ENCODE results near the gene ATXN1.

The ATXN1 gene

GRCh38 chr6:16473184-16473907 is 287.9 kb downstream of the ATXN1 start:
- Histone ChIP-seq H3K4me2 (ENCODE audit: low read length) (peak overlapping the region; percentile 61), H3K27ac (ENCODE audit: low read depth, low read length) (peak overlapping the region; percentile 95), H3K9me3 (ENCODE audit: control insufficient read depth, insufficient read depth, low read length) (peaks cover 6% of the 10 kb centered on the region; the same call in 1 of the 2 replicates), H3K36me3 (ENCODE audit: control insufficient read depth, low read length) (peaks cover 16% of the 10 kb centered on the region), H3K4me3 (ENCODE audit: low read length) (peak overlapping the region; percentile 56), H3K79me2 (ENCODE audit: control insufficient read depth, low read length) (peaks cover 13% of the 10 kb centered on the region), H3F3A (ENCODE audit: control insufficient read depth, insufficient read depth) (peaks cover 27% of the 10 kb centered on the region), H3K9me2 (replicated peaks; ENCODE audit: control insufficient read depth, low read length) (no peaks in the 10 kb centered on the region), H3K4me1 (ENCODE audit: control insufficient read depth, low read length) (peaks cover 98% of the 10 kb centered on the region), H3K27me3 (ENCODE audit: control insufficient read depth, low read length) (no peaks in the 10 kb centered on the region), H4K20me1 (ENCODE audit: control insufficient read depth, insufficient read depth, low read depth, low read length) (no peaks in the 10 kb centered on the region)
- TF ChIP-seq EZH2phosphoT487 (IDR thresholded peaks at IDR 0.05; ENCODE audit: borderline replicate concordance, low read length) (no peak), CTCF (IDR thresholded peaks at IDR 0.05; ENCODE audit: low read depth, low read length, poor library complexity, severe bottlenecking) (no peak)

GRCh38 chr6:16472349-16473069 is 288.8 kb downstream of the ATXN1 start:
- no peaks in the 10 kb centered on the region for H3K27me3 ChIP-seq (ENCODE audit: control insufficient read depth, low read length)
- peaks cover 13% of the 10 kb centered on the region for H3K79me2 ChIP-seq (ENCODE audit: control insufficient read depth, low read length)
- no peaks in the 10 kb centered on the region for H3K9me2 ChIP-seq (replicated peaks; ENCODE audit: control insufficient read depth, low read length)
- H4K20me1 ChIP-seq (ENCODE audit: control insufficient read depth, insufficient read depth, low read depth, low read length) = no peaks in the 10 kb centered on the region
- TF ChIP-seq EZH2phosphoT487 (IDR thresholded peaks at IDR 0.05; ENCODE audit: borderline replicate concordance, low read length) (no peak), CTCF (IDR thresholded peaks at IDR 0.05; ENCODE audit: low read depth, low read length, poor library complexity, severe bottlenecking) (peak; percentile 14)
- H3K4me1 ChIP-seq (ENCODE audit: control insufficient read depth, low read length) = peaks cover 97% of the 10 kb centered on the region
- peak overlapping the region; percentile 95 for H3K27ac ChIP-seq (ENCODE audit: low read depth, low read length)
- H3K4me3 ChIP-seq (ENCODE audit: low read length) = peak overlapping the region; percentile 56
- peaks cover 26% of the 10 kb centered on the region for H3F3A ChIP-seq (ENCODE audit: control insufficient read depth, insufficient read depth)
- H3K4me2 ChIP-seq (ENCODE audit: low read length) = peak overlapping the region; percentile 61
- peaks cover 6% of the 10 kb centered on the region; the same call in 1 of the 2 replicates for H3K9me3 ChIP-seq (ENCODE audit: control insufficient read depth, insufficient read depth, low read length)
- H3K36me3 ChIP-seq (ENCODE audit: control insufficient read depth, low read length) = peaks cover 16% of the 10 kb centered on the region

- Histone ChIP-seq H3K9me3 (ENCODE audit: control insufficient read depth, insufficient read depth, low read length) (peaks cover 6% of the 10 kb centered on the region; the same call in 1 of the 2 replicates), H3K4me1 (ENCODE audit: control insufficient read depth, low read length) (peaks cover 97% of the 10 kb centered on the region), H3K4me3 (ENCODE audit: low read length) (peak overlapping the region; percentile 56), H3K27ac (ENCODE audit: low read depth, low read length) (peak overlapping the region; percentile 95), H3K79me2 (ENCODE audit: control insufficient read depth, low read length) (peaks cover 13% of the 10 kb centered on the region), H3K36me3 (ENCODE audit: control insufficient read depth, low read length) (peaks cover 16% of the 10 kb centered on the region), H4K20me1 (ENCODE audit: control insufficient read depth, insufficient read depth, low read depth, low read length) (no peaks in the 10 kb centered on the region), H3K27me3 (ENCODE audit: control insufficient read depth, low read length) (no peaks in the 10 kb centered on the region), H3F3A (ENCODE audit: control insufficient read depth, insufficient read depth) (peaks cover 26% of the 10 kb centered on the region), H3K4me2 (ENCODE audit: low read length) (peak overlapping the region; percentile 61), H3K9me2 (replicated peaks; ENCODE audit: control insufficient read depth, low read length) (no peaks in the 10 kb centered on the region)
- TF ChIP-seq CTCF (IDR thresholded peaks at IDR 0.05; ENCODE audit: low read depth, low read length, poor library complexity, severe bottlenecking) = peak; percentile 12
- no peak for TF ChIP-seq EZH2phosphoT487 (IDR thresholded peaks at IDR 0.05; ENCODE audit: borderline replicate concordance, low read length)
Measured at GRCh38 chr6:16471910-16472297, 289.4 kb downstream of the ATXN1 start.
